ENCODE data around the gene RGS7. TPM values are rescaled to one million over a fixed set of nuclear protein-coding genes. Genes with fewer than 3 reads are reported as not detected.

Gene RGS7
- total RNA-seq, 1 donor from 2014 or later: not detected

GRCh38 chr1:241203817-241204216 lies 153.2 kb downstream of the RGS7 start:
- ATAC-seq: no peak
- Histone ChIP-seq H3K36me3 (no peaks in the 10 kb centered on the region), H3K27me3 (no peaks in the 10 kb centered on the region), H3K4me3 (no peak overlapping the region), H3K4me1 (no peaks in the 10 kb centered on the region), H3K27ac (no peak overlapping the region), H3K9me3 (no peaks in the 10 kb centered on the region)
- intact Hi-C loops (cut with DNase I): no loop called here
- DNase-seq: no peak
- no peak for TF ChIP-seq CTCF (IDR thresholded peaks at IDR 0.05)

- DNase-seq: no peak
- Histone ChIP-seq H3K4me1 (no peaks in the 10 kb centered on the region), H3K4me3 (no peak overlapping the region), H3K9me3 (no peaks in the 10 kb centered on the region), H3K27me3 (no peaks in the 10 kb centered on the region), H3K27ac (no peak overlapping the region), H3K36me3 (no peaks in the 10 kb centered on the region)
- peak; percentile 57 for ATAC-seq
- intact Hi-C loops (cut with DNase I): no loop called here
- no peak for TF ChIP-seq CTCF (IDR thresholded peaks at IDR 0.05)
Measured at GRCh38 chr1:241202401-241202800, 154.6 kb downstream of the RGS7 start.

GRCh38 chr1:241186716-241187115 lies 170.3 kb downstream of the RGS7 start:
- ATAC-seq (no peak), DNase-seq (no peak)
- Histone ChIP-seq H3K9me3 (no peaks in the 10 kb centered on the region), H3K4me3 (no peak overlapping the region), H3K36me3 (no peaks in the 10 kb centered on the region), H3K27me3 (no peaks in the 10 kb centered on the region), H3K4me1 (no peaks in the 10 kb centered on the region), H3K27ac (no peak overlapping the region)
- intact Hi-C loops (cut with DNase I): no loop called here
- no peak for TF ChIP-seq CTCF (IDR thresholded peaks at IDR 0.05)

- TF ChIP-seq CTCF (IDR thresholded peaks at IDR 0.05): no peak
Measured at GRCh38 chr1:241181971-241182370, 175.0 kb downstream of the RGS7 start.

GRCh38 chr1:241181471-241181870 lies 175.5 kb downstream of the RGS7 start:
- Histone ChIP-seq H3K4me3 (no peak overlapping the region), H3K9me3 (no peaks in the 10 kb centered on the region), H3K36me3 (no peaks in the 10 kb centered on the region), H3K4me1 (no peaks in the 10 kb centered on the region), H3K27ac (no peak overlapping the region), H3K27me3 (no peaks in the 10 kb centered on the region)
- ATAC-seq (no peak), DNase-seq (no peak)
- no peak for TF ChIP-seq CTCF (IDR thresholded peaks at IDR 0.05)
- intact Hi-C loops (cut with DNase I): no loop called here

More at GRCh38 chr1:241181971-241182370, 175.0 kb downstream of the RGS7 start:
- no peaks in the 10 kb centered on the region for H3K27me3 ChIP-seq
- H3K9me3 ChIP-seq: no peaks in the 10 kb centered on the region
- no peak overlapping the region for H3K4me3 ChIP-seq
- no peaks in the 10 kb centered on the region for H3K36me3 ChIP-seq
- DNase-seq (no peak), ATAC-seq (no peak)
- intact Hi-C loops (cut with DNase I): no loop called here
- H3K4me1 ChIP-seq: no peaks in the 10 kb centered on the region
- H3K27ac ChIP-seq: no peak overlapping the region

- no peak for ATAC-seq
- no peak overlapping the region for H3K4me3 ChIP-seq
- no peak overlapping the region for H3K27ac ChIP-seq
- intact Hi-C loops (cut with DNase I): no loop called here
- DNase-seq: no peak
- TF ChIP-seq CTCF (IDR thresholded peaks at IDR 0.05): no peak
- H3K4me1 ChIP-seq: no peaks in the 10 kb centered on the region
- no peaks in the 10 kb centered on the region for H3K36me3 ChIP-seq
- no peaks in the 10 kb centered on the region for H3K9me3 ChIP-seq
- H3K27me3 ChIP-seq: no peaks in the 10 kb centered on the region
Measured at GRCh38 chr1:241180569-241180968, 176.4 kb downstream of the RGS7 start.

Measured in upper lobe of right lung (tissue), 1 donor.